Measurements from ENCODE around the gene VSTM4.

Gene VSTM4

GRCh38 chr10:49134327-49134726, 19.0 kb upstream of the VSTM4 start:
- in situ Hi-C loops (cut with MboI; ENCODE audit: low sequenced_read_pairs, unreplicated experiment), result no loop called here
- TF ChIP-seq CTCF (IDR thresholded peaks at IDR 0.05; ENCODE audit: borderline replicate concordance, control extremely low read depth, extremely low read depth, insufficient read depth, missing control alignments), result no peak
- no peak for DNase-seq (ENCODE audit: low spot score)

- TF ChIP-seq CTCF (IDR thresholded peaks at IDR 0.05; ENCODE audit: borderline replicate concordance, control extremely low read depth, extremely low read depth, insufficient read depth, missing control alignments), result no peak
- in situ Hi-C loops (cut with MboI; ENCODE audit: low sequenced_read_pairs, unreplicated experiment), result no loop called here
- DNase-seq (ENCODE audit: low spot score), result no peak
Measured at GRCh38 chr10:49133706-49134248, 18.5 kb upstream of the VSTM4 start, which contains the start of gene FAM170B. TSS of gene FAM170B (minus strand) at chr10:49134021. CDS start at chr10:49133918, 103 bp downstream.

GRCh38 chr10:49132362-49132737, 17.0 kb upstream of the VSTM4 start:
- no peak for TF ChIP-seq CTCF (IDR thresholded peaks at IDR 0.05; ENCODE audit: borderline replicate concordance, control extremely low read depth, extremely low read depth, insufficient read depth, missing control alignments)
- DNase-seq (ENCODE audit: low spot score), result no peak
- in situ Hi-C loops (cut with MboI; ENCODE audit: low sequenced_read_pairs, unreplicated experiment), result no loop called here

GRCh38 chr10:49131507-49132361, 16.4 kb upstream of the VSTM4 start:
- DNase-seq (ENCODE audit: low spot score), result no peak
- in situ Hi-C loops (cut with MboI; ENCODE audit: low sequenced_read_pairs, unreplicated experiment), result no loop called here
- no peak for TF ChIP-seq CTCF (IDR thresholded peaks at IDR 0.05; ENCODE audit: borderline replicate concordance, control extremely low read depth, extremely low read depth, insufficient read depth, missing control alignments)

GRCh38 chr10:49129376-49129775, 14.1 kb upstream of the VSTM4 start:
- in situ Hi-C loops (cut with MboI; ENCODE audit: low sequenced_read_pairs, unreplicated experiment), result no loop called here
- DNase-seq (ENCODE audit: low spot score), result no peak
- no peak for TF ChIP-seq CTCF (IDR thresholded peaks at IDR 0.05; ENCODE audit: borderline replicate concordance, control extremely low read depth, extremely low read depth, insufficient read depth, missing control alignments)

- in situ Hi-C loops (cut with MboI; ENCODE audit: low sequenced_read_pairs, unreplicated experiment), result no loop called here
- no peak for DNase-seq (ENCODE audit: low spot score)
- TF ChIP-seq CTCF (IDR thresholded peaks at IDR 0.05; ENCODE audit: borderline replicate concordance, control extremely low read depth, extremely low read depth, insufficient read depth, missing control alignments), result no peak
Measured at GRCh38 chr10:49128854-49129253, 13.5 kb upstream of the VSTM4 start.
